IPS-18a (cell line): Measurements from ENCODE around the gene C2CD2.

ENCODE experiments used
- H3K27ac ChIP-seq: one replicate; pipeline ENCODE4 v1.5.1; 2013; ENCODE audit warnings: low read length
- H3K27me3 ChIP-seq: one replicate; pipeline ENCODE4 v1.6.1; 2013; ENCODE audit warnings: mild to moderate bottlenecking, low read length; ENCODE audit not compliant: control insufficient read depth, insufficient read depth
- H3K36me3 ChIP-seq: one replicate; pipeline ENCODE4 v1.6.1; 2013; ENCODE audit warnings: low read depth, low read length; ENCODE audit not compliant: control insufficient read depth
- H3K4me1 ChIP-seq: one replicate; pipeline ENCODE4 v1.6.1; 2013; ENCODE audit warnings: low read depth, low read length; ENCODE audit not compliant: control insufficient read depth
- H3K4me3 ChIP-seq: one replicate; pipeline ENCODE4 v1.5.1; 2013; ENCODE audit warnings: low read length
- H3K9ac ChIP-seq: one replicate; pipeline ENCODE4 v1.6.1; 2013; ENCODE audit warnings: mild to moderate bottlenecking, low read length, moderate library complexity
- H3K9me3 ChIP-seq: one replicate; pipeline ENCODE4 v1.6.1; 2013; ENCODE audit warnings: low read depth, low read length; ENCODE audit not compliant: control insufficient read depth

The C2CD2 gene

DNA sequence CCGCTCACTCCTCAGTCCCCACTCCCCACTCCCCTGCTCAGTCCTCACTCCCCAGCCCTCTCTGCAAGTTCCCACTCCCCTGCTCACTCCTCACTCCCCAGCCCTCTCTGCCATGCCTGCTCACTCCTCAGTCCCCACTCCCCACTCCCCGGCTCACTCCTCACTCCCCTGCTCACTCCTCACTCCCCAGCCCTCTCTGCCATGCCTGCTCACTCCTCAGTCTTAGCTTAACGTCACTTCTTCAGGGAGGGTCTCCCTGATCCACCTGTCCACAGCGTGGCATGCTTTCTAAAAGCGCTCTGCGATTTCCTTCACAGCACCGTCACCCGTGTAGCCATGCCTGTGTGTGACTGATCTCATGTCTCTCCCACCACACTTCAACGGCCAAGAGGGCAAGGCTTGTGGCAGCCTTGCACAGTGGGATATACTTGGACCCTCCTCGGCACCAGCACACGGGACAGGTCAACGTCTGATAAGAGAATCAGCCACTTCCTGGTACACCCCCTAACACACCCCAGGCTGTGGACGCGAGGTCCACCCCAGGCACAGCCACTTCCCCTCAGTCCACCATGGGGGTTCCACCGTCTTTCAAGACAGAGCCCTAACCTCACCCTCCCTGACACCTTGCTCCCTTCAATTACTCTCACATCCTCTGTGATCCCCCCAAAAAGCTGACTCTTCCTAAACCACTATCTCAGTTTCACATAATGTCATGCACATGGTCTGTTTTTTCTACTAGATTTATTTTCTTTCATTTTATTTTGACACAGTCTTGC lies 88.6 kb downstream of the C2CD2 start:
- no peaks in the 10 kb centered on the region for H3K4me1 ChIP-seq
- no peak overlapping the region for H3K4me3 ChIP-seq
- no peaks in the 10 kb centered on the region for H3K36me3 ChIP-seq
- no peak overlapping the region for H3K9ac ChIP-seq
- H3K27me3 ChIP-seq, result no peaks in the 10 kb centered on the region
- no peak overlapping the region for H3K27ac ChIP-seq
- H3K9me3 ChIP-seq, result no peaks in the 10 kb centered on the region

DNA sequence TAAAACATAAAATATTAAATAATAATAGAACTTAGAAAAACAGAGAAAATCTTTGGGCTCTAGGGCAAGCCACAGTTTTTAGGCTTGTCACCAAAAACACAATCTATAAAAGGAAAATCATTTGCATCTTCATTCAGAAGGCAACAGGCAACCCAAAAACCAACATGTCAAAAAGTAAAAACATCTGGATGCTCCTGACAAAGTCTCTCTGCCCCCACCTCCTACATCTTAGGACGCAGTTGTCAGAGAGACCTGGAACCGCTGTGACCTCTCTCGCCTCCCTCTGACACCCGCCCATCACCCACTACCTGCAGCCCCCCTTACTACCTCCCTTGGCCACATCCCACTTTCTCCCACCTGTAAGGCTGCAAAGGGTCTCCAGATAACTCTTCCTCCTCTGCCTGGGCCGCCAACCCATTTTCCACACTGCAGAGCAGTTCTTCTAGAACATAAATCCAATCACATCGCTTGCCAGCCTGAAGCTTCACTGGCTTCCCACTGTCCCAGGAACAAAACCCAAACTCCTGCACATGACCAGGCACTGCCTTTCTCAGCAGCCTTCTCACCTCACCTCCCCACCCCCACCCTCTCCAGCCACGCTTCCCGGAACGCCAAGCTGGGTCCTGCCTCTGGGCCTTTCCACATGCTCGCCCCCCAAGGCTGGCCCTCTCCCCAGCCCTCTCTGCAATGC lies 89.4 kb downstream of the C2CD2 start:
- no peak overlapping the region for H3K9ac ChIP-seq
- H3K36me3 ChIP-seq, result no peaks in the 10 kb centered on the region
- H3K9me3 ChIP-seq, result no peaks in the 10 kb centered on the region
- no peak overlapping the region for H3K27ac ChIP-seq
- H3K4me3 ChIP-seq, result no peak overlapping the region
- no peaks in the 10 kb centered on the region for H3K27me3 ChIP-seq
- no peaks in the 10 kb centered on the region for H3K4me1 ChIP-seq

DNA sequence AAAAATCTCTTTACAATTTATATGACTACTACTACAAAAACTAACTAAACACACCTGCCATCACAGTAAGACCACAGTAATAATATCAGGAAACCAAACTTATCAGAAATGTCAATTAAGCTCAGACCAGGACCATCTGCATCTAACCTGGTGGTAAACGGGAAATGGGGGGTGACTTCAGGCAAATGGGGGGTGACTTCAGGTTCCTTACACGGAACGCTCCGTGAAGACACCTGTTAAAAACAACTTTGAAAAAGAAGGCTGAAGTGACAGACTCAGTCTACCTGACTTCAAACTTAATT lies 90.4 kb downstream of the C2CD2 start:
- H3K4me3 ChIP-seq, result no peak overlapping the region
- no peaks in the 10 kb centered on the region for H3K27me3 ChIP-seq
- no peaks in the 10 kb centered on the region for H3K9me3 ChIP-seq
- no peak overlapping the region for H3K27ac ChIP-seq
- H3K4me1 ChIP-seq, result no peaks in the 10 kb centered on the region
- H3K9ac ChIP-seq, result no peak overlapping the region
- H3K36me3 ChIP-seq, result peaks cover 6% of the 10 kb centered on the region

DNA sequence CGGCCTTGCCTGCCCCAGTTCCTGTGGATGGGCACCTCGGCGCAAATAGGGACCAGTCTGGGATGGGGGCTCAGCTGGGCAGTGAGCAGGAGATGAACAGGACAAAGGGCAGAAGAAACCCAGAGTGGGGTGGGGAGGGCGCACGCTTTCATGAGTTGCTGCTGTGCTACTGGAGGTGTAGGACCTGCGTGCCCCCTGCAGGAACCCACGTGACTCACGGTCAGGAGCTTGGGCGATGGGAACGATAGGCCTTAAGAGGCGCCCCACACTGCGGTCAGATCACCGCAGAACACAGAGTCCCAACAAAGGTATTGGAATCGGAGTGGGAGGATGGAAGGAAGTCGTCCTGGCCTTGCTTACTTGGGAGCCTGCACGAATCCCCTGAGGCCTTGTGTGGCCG lies 91.8 kb downstream of the C2CD2 start:
- H3K27me3 ChIP-seq, result no peaks in the 10 kb centered on the region
- H3K4me3 ChIP-seq, result no peak overlapping the region
- H3K9ac ChIP-seq, result no peak overlapping the region
- no peaks in the 10 kb centered on the region for H3K4me1 ChIP-seq
- H3K36me3 ChIP-seq, result peaks cover 8% of the 10 kb centered on the region
- H3K27ac ChIP-seq, result no peak overlapping the region
- H3K9me3 ChIP-seq, result no peaks in the 10 kb centered on the region

DNA sequence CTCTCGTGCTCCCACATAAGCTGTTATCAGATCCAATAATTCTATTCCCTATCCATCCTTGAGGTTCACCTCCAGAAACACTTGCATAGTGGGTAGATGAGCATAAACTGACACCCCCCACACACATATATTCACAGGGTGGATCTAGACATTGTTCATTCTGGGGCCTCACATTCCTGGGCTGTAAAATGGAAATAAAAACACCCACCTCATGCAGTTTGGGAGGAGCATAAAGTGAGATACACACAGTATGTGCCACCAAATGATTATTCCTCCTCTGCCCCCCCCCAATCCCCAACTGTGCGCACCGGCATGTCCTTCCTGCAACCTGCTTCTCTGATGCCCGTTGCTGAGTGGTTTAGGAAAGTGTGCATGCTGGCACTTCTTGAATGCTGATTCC lies 92.6 kb downstream of the C2CD2 start:
- no peak overlapping the region for H3K4me3 ChIP-seq
- H3K36me3 ChIP-seq, result peaks cover 13% of the 10 kb centered on the region
- no peaks in the 10 kb centered on the region for H3K9me3 ChIP-seq
- no peak overlapping the region for H3K9ac ChIP-seq
- no peaks in the 10 kb centered on the region for H3K27me3 ChIP-seq
- H3K4me1 ChIP-seq, result no peaks in the 10 kb centered on the region
- no peak overlapping the region for H3K27ac ChIP-seq

DNA sequence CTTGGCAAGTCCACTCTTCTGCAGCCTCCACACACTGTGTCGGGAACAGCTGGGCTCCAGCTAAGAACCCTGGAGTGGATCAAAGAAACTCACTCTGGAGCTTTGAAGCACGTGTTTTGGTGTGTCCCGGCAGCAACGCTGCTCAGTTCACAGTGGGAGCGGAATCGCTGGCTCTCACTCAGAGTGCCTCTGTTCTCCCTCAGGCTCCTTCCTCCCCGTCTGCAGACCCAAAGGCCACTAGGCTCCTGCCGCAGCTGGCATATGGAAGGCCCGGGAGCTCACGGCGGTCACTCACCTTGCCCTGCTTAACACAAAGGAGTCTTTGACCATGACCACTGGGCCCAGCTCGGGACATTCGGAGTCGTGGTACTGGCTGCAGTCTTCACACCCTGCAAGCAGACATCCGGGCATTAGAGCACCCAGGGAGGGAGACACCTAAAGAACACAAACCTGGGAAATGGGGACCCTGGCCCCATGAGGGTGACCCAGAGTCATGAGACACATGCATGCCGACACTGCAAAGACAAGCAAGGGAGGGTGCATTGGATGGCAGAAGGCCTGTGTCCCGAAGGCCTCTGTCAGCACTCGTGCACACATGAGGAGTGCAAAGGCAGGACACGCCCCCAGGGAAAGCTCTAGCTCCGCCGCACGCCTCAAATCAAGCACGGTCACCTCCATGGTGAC lies 94.4 kb downstream of the C2CD2 start:
- Histone ChIP-seq H3K27ac (no peak overlapping the region), H3K4me1 (no peaks in the 10 kb centered on the region), H3K36me3 (peaks cover 18% of the 10 kb centered on the region), H3K9ac (no peak overlapping the region), H3K27me3 (no peaks in the 10 kb centered on the region), H3K9me3 (no peaks in the 10 kb centered on the region), H3K4me3 (no peak overlapping the region)

DNA sequence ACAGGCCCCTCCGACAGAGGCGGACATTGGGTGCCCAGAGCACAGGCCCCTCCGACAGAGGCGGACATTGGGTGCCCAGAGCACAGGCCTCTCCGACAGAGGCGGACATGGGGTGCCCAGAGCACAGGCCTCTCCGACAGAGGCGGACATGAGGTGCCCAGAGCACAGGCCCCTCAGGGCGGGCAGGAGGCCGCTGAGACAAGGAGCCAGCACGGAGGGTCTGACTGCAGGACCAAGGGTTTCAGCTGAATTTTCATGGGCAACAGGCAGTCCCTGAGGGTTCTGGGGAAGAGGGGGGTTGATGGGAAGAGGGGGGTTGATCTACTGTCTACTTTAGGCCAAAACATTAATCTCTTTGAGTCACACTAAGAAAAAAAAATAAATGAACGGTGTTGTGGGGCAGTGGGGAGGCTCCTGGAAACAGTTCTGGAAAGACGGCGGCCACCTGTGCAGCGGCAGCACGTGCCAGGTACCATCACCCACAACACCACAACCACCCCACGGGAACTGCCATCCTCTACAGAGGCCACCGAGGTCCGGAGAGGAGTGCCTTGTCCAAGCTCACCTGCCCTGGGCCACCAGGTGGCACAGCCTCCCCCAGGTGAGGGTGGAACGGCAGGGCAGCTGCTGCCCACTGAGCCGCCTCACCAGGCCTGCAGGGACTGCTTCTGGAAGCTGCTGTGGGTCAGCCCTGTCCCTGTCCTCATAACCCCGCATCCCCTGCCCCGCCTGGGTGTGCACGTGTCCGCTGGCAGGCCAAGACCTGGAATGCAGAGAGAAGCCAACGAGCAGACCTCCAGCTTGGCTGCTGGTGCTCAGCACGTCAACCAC lies 95.1 kb downstream of the C2CD2 start:
- Histone ChIP-seq H3K36me3 (peaks cover 23% of the 10 kb centered on the region), H3K4me1 (no peaks in the 10 kb centered on the region)

DNA sequence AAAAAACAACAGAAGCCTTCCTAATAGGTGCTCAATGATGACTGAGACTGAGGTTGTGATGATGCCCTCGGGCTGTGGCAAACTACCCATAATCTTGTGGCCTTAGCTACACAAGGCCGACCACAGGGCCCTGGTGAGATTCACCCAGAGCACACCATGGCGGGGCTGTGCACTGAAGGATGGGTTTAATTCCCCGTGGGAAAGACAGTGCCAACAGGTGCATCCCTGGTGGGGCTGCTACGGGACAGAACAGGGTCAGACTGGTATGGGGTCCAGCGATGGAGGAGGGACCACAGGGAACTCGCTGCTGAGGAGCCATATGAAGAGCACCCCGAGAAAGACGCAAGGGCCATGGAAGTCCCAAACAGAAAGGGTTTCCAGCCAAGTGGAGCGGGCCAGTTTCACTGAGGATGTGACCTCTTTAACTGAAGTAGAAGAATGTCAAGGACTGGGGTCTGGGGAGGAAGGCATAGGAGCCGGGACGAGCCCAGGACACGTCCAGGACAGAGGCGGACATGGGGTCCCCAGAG lies 96.0 kb downstream of the C2CD2 start:
- Histone ChIP-seq H3K36me3 (peaks cover 23% of the 10 kb centered on the region), H3K4me3 (no peak overlapping the region), H3K9me3 (no peaks in the 10 kb centered on the region)

More for the DNA sequence above, 95.1 kb downstream of the C2CD2 start:
- H3K4me3 ChIP-seq, result no peak overlapping the region
- H3K27ac ChIP-seq, result no peak overlapping the region
- H3K9me3 ChIP-seq, result no peaks in the 10 kb centered on the region
- no peaks in the 10 kb centered on the region for H3K27me3 ChIP-seq
- no peak overlapping the region for H3K9ac ChIP-seq

DNA sequence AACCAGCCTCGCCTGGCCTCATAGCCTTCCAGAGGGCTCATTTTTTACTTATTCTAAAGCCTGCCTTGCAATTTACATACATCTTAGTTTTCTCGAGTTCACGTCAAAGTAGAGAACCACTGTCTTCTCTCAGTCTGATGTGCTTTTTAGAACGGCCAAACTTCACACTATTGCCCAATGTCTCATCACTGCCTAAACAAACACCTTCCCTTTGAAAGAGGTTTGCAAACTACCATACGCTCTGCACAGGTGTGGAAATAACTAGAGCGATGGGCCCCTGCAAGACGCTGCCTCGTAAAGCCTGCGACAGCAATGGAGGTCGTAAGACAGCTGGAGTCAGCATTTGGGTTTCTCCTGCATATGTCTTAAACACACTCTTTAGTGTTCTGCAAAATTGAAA lies 97.2 kb downstream of the C2CD2 start:
- H3K9ac ChIP-seq, result no peak overlapping the region
- H3K36me3 ChIP-seq, result peaks cover 23% of the 10 kb centered on the region

More for the DNA sequence above, 96.0 kb downstream of the C2CD2 start:
- H3K4me1 ChIP-seq, result no peaks in the 10 kb centered on the region
- H3K27ac ChIP-seq, result no peak overlapping the region
- H3K9ac ChIP-seq, result no peak overlapping the region
- no peaks in the 10 kb centered on the region for H3K27me3 ChIP-seq

DNA sequence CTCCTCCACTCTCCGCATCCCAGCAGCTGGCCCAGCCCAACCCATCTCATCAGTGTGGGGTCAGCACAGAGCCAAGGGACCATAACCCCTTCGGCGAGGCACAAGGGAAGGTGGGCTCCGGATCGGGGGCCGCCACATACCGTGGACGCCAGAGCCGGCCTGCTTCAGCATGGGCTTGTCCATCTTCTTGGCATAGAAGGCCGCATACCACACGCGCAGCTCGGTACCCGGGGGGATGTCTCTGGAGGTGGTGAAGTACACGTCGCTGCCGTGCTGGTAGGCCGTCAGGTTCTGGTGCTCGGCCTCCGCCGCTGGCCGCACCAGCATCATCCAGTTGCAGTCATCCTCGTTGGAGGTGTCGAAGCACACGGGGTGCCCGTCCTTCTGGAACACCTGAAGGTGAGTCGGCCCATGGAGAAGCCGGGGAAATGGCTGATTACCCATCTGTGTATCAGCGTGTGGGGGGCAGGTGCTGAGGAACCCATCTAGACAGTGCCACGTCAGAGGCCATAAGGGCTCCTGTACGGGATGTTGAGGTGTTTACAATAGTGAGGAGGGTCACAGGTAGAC lies 99.3 kb downstream of the C2CD2 start:
- peaks cover 23% of the 10 kb centered on the region for H3K36me3 ChIP-seq
- no peak overlapping the region for H3K27ac ChIP-seq
- H3K9me3 ChIP-seq, result no peaks in the 10 kb centered on the region
- H3K4me3 ChIP-seq, result no peak overlapping the region
- H3K4me1 ChIP-seq, result no peaks in the 10 kb centered on the region
- H3K9ac ChIP-seq, result no peak overlapping the region
- no peaks in the 10 kb centered on the region for H3K27me3 ChIP-seq

More for the DNA sequence above, 97.2 kb downstream of the C2CD2 start:
- Histone ChIP-seq H3K27ac (no peak overlapping the region), H3K27me3 (no peaks in the 10 kb centered on the region), H3K9me3 (no peaks in the 10 kb centered on the region), H3K4me1 (no peaks in the 10 kb centered on the region), H3K4me3 (no peak overlapping the region)

DNA sequence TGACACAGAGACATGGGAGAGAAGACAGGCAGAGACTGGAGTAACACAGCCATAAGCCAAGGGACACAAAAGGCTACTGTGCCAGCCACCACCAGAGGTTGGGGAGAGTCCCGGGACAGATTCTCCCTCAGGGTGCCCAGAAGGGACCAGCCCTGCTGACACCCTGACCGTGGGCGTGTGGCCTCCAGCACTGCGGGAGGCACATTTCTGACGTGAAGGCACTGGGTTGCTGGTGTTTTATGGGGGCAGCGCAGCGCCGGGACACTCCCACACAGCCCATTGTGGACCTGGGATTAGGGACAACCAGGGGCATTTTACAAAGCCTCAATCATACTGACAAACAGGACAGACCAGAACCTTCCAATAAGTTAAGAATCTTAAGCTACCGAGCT lies 100.9 kb downstream of the C2CD2 start:
- no peak overlapping the region for H3K9ac ChIP-seq
- H3K27ac ChIP-seq, result no peak overlapping the region
- no peaks in the 10 kb centered on the region for H3K4me1 ChIP-seq
- no peaks in the 10 kb centered on the region for H3K27me3 ChIP-seq
- H3K36me3 ChIP-seq, result peaks cover 17% of the 10 kb centered on the region
- no peaks in the 10 kb centered on the region for H3K9me3 ChIP-seq
- no peak overlapping the region for H3K4me3 ChIP-seq
